Neural progenitor cell (in vitro differentiated cells): ENCODE measurements around the gene PTGER2. TPM values are rescaled to one million over a fixed set of nuclear protein-coding genes. Genes with fewer than 3 reads are reported as not detected.

Experiments used
- DNase-seq: peaks from one replicate; pipeline ENCODE4 v3.0.0-alpha.2; 2016; ENCODE audit warnings: low spot score
- H2AFZ ChIP-seq: fragments of 200-600 bp; sonication (generic); replicated peaks from 2 replicates; pipeline ENCODE4 v1.6.1; 2016; ENCODE audit warnings: antibody characterized with exemption
- H3F3A ChIP-seq: fragments of 200-600 bp; sonication (generic); 2 replicates; pipeline ENCODE4 v1.6.1; 2016; ENCODE audit warnings: antibody characterized with exemption, low read depth
- H3K27ac ChIP-seq: fragments of 200-600 bp; sonication (generic); 2 replicates; pipeline ENCODE4 v1.5.1; 2016; ENCODE audit warnings: mild to moderate bottlenecking
- H3K27me3 ChIP-seq: fragments of 200-600 bp; sonication (generic); 2 replicates; pipeline ENCODE4 v1.6.1; 2016; ENCODE audit warnings: mild to moderate bottlenecking, moderate library complexity
- H3K36me3 ChIP-seq: fragments of 200-600 bp; sonication (generic); 2 replicates; pipeline ENCODE4 v1.5.1; 2016
- H3K4me1 ChIP-seq: fragments of 200-600 bp; sonication (generic); 2 replicates; pipeline ENCODE4 v1.6.1; 2016; ENCODE audit warnings: mixed run types
- H3K4me2 ChIP-seq: fragments of 200-600 bp; sonication (generic); 2 replicates; pipeline ENCODE4 v1.6.1; 2016
- H3K4me3 ChIP-seq: fragments of 200-600 bp; sonication (generic); 2 replicates; pipeline ENCODE4 v1.5.1; 2016
- H3K79me2 ChIP-seq: fragments of 200-600 bp; sonication (generic); 2 replicates; pipeline ENCODE4 v1.6.1; 2016; ENCODE audit warnings: low read depth
- H3K9ac ChIP-seq: fragments of 200-600 bp; sonication (generic); 2 replicates; pipeline ENCODE4 v1.6.1; 2016
- H3K9me3 ChIP-seq: fragments of 200-600 bp; sonication (generic); 2 replicates; pipeline ENCODE4 v1.5.1; 2016; ENCODE audit warnings: low read depth
- H4K20me1 ChIP-seq: fragments of 200-600 bp; sonication (generic); 2 replicates; pipeline ENCODE4 v1.6.1; 2016; ENCODE audit warnings: low read depth
- H3K27ac Mint-ChIP-seq: 3 replicates; pipeline ENCODE4 v1.8.0; 2021; ENCODE audit warnings: mixed read lengths
- H3K27me3 Mint-ChIP-seq: 2 replicates; pipeline ENCODE4 v1.8.0; 2022; ENCODE audit warnings: low read depth, mild to moderate bottlenecking, inconsistent platforms, moderate library complexity, mixed read lengths; ENCODE audit not compliant: insufficient read depth
- H3K36me3 Mint-ChIP-seq: 3 replicates; pipeline ENCODE4 v1.8.0; 2021; ENCODE audit warnings: mixed read lengths
- H3K4me1 Mint-ChIP-seq: 3 replicates; pipeline ENCODE4 v1.8.0; 2021; ENCODE audit warnings: mixed read lengths
- H3K4me3 Mint-ChIP-seq: 3 replicates; pipeline ENCODE4 v1.8.0; 2021; ENCODE audit warnings: mild to moderate bottlenecking, moderate library complexity, mixed read lengths
- H3K9me3 Mint-ChIP-seq: 3 replicates; pipeline ENCODE4 v1.8.0; 2020; ENCODE audit warnings: mixed read lengths
- EZH2 ChIP-seq: fragments of 200-600 bp; sonication (generic); IDR thresholded peaks from 2 replicates; pipeline ENCODE4 v1.6.1; 2017; ENCODE audit warnings: antibody characterized with exemption, mild to moderate bottlenecking, moderate library complexity
- EZH2phosphoT487 ChIP-seq: fragments of 200-600 bp; sonication (generic); IDR thresholded peaks from 2 replicates; pipeline ENCODE4 v1.6.1; 2017; ENCODE audit warnings: antibody characterized with exemption
- total RNA-seq: library from RNA; depleted of rRNA; stranded (reverse); fragments of >200 nt; gene quantifications from 2 replicates; pipeline ENCODE4 v1.2.3, GENCODE V29; 2015; ENCODE audit warnings: low replicate concordance
- TF ChIP-seq, protein P1 (sequence below): fragments of 200-600 bp; sonication (generic); IDR thresholded peaks from 2 replicates; pipeline ENCODE4 v1.5.1; 2017; ENCODE audit warnings: antibody characterized with exemption, mild to moderate bottlenecking

Gene PTGER2
- total RNA-seq, 1 donor from 2014 or later: not detected

DNA sequence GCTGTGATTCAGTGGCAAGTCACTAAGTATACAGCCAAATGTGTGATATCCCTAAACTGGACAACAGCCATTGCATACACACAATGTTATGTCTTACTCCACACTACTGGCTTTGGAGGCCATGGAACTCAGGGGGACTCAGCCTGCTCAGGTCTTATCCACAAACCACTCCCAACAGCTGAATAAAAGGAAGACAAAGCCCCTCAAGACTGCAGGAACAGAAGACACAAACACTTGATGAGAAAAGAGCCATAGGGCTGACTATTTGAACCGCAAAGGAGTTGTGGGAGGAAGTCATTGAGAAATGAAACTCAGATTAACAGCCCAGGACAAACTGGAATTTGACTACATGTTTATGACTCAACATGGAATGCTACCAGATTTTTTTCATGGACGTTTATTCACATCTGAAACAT lies 40.9 kb downstream of the PTGER2 start:
- Histone ChIP-seq H3K27ac (no peak overlapping the region), H3K36me3 (no peaks in the 10 kb centered on the region), H3K4me1 (peaks cover 4% of the 10 kb centered on the region), H3K27me3 (no peaks in the 10 kb centered on the region), H3K9ac (no peak overlapping the region), H3K4me3 (no peak overlapping the region), H3F3A (no peaks in the 10 kb centered on the region), H3K9me3 (no peaks in the 10 kb centered on the region), H4K20me1 (no peaks in the 10 kb centered on the region), H3K4me2 (no peak overlapping the region), H2AFZ (peak overlapping the region; percentile 9), H3K79me2 (no peaks in the 10 kb centered on the region)
- no peaks in the 10 kb centered on the region for H3K9me3 Mint-ChIP-seq
- peaks cover 5% of the 10 kb centered on the region for H3K4me1 Mint-ChIP-seq
- peaks cover 4% of the 10 kb centered on the region for H3K27me3 Mint-ChIP-seq
- H3K4me3 Mint-ChIP-seq: no peak overlapping the region
- TF ChIP-seq, protein P1, sequence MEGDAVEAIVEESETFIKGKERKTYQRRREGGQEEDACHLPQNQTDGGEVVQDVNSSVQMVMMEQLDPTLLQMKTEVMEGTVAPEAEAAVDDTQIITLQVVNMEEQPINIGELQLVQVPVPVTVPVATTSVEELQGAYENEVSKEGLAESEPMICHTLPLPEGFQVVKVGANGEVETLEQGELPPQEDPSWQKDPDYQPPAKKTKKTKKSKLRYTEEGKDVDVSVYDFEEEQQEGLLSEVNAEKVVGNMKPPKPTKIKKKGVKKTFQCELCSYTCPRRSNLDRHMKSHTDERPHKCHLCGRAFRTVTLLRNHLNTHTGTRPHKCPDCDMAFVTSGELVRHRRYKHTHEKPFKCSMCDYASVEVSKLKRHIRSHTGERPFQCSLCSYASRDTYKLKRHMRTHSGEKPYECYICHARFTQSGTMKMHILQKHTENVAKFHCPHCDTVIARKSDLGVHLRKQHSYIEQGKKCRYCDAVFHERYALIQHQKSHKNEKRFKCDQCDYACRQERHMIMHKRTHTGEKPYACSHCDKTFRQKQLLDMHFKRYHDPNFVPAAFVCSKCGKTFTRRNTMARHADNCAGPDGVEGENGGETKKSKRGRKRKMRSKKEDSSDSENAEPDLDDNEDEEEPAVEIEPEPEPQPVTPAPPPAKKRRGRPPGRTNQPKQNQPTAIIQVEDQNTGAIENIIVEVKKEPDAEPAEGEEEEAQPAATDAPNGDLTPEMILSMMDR: no peak
- TF ChIP-seq EZH2phosphoT487: no peak
- TF ChIP-seq EZH2: no peak
- no peak overlapping the region for H3K27ac Mint-ChIP-seq
- DNase-seq: peak; percentile 14
- no peaks in the 10 kb centered on the region for H3K36me3 Mint-ChIP-seq

GRCh38 chr14:52355526-52355925 lies 41.4 kb downstream of the PTGER2 start:
- H3K9me3 Mint-ChIP-seq: no peaks in the 10 kb centered on the region
- Histone ChIP-seq H3K27me3 (no peaks in the 10 kb centered on the region), H3K36me3 (no peaks in the 10 kb centered on the region), H3K4me2 (no peak overlapping the region), H3K4me1 (peaks cover 4% of the 10 kb centered on the region), H3F3A (no peaks in the 10 kb centered on the region), H3K9me3 (no peaks in the 10 kb centered on the region), H3K79me2 (no peaks in the 10 kb centered on the region), H3K4me3 (no peak overlapping the region), H3K9ac (no peak overlapping the region), H3K27ac (no peak overlapping the region), H4K20me1 (no peaks in the 10 kb centered on the region), H2AFZ (no peak overlapping the region)
- H3K27ac Mint-ChIP-seq: no peak overlapping the region
- H3K4me1 Mint-ChIP-seq: peaks cover 5% of the 10 kb centered on the region
- H3K27me3 Mint-ChIP-seq: peaks cover 2% of the 10 kb centered on the region
- DNase-seq: no peak
- H3K36me3 Mint-ChIP-seq: no peaks in the 10 kb centered on the region
- TF ChIP-seq EZH2phosphoT487: no peak
- TF ChIP-seq, protein P1: no peak
- TF ChIP-seq EZH2: no peak
- H3K4me3 Mint-ChIP-seq: no peak overlapping the region

DNA sequence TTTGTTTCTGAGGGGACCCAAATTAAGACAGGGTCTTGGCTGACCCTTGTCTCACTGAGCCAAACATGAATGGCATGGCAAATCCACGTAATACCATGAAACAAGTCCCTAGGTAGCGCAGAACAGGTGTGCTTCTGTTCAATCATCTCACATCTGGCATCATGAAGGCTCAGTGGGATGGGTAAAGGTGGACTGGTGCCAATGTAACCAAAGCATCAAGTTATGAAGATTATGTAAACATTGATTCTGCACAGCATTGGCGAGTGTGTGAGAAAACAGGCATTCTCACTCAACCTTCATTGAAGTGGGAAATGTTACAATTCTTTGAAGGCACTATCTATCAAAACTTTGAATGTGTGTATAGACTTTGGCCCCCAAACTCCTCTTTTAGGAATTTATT lies 41.9 kb downstream of the PTGER2 start:
- Mint-ChIP-seq H3K4me3 (no peak overlapping the region), H3K27ac (no peak overlapping the region), H3K36me3 (no peaks in the 10 kb centered on the region), H3K4me1 (peaks cover 5% of the 10 kb centered on the region), H3K9me3 (no peaks in the 10 kb centered on the region), H3K27me3 (peaks cover 2% of the 10 kb centered on the region)
- Histone ChIP-seq H3K9me3 (no peaks in the 10 kb centered on the region), H3K4me3 (no peak overlapping the region), H3K4me2 (no peak overlapping the region), H4K20me1 (no peaks in the 10 kb centered on the region), H3F3A (no peaks in the 10 kb centered on the region), H3K79me2 (no peaks in the 10 kb centered on the region), H3K27me3 (no peaks in the 10 kb centered on the region), H3K27ac (no peak overlapping the region), H3K4me1 (peaks cover 3% of the 10 kb centered on the region), H2AFZ (no peak overlapping the region), H3K9ac (no peak overlapping the region), H3K36me3 (no peaks in the 10 kb centered on the region)
- DNase-seq: no peak
- TF ChIP-seq EZH2: no peak
- TF ChIP-seq EZH2phosphoT487: no peak
- TF ChIP-seq, protein P1: no peak
